Right ventricle myocardium superior (tissue), 1 donor: ENCODE measurements around the gene ZNF564. TPM values are rescaled to one million over a fixed set of nuclear protein-coding genes. Genes with fewer than 3 reads are reported as not detected.
A peak's percentile ranks its signal among the peaks of the same experiment; 100 is the strongest.
"Not testable (repeated sequence)": the region's sequence is repeated elsewhere in the genome, so short reads cannot be mapped to it uniquely, and the experiment has no call there.

ENCODE experiments used
- ATAC-seq: fragments of 200-7000 bp; cut with Tn5 transposase; one replicate; pipeline ENCODE4 v1.9.1; 2020; ENCODE audit warnings: mild to moderate bottlenecking; ENCODE audit not compliant: poor library complexity
- DNase-seq: peaks from one replicate; pipeline ENCODE4 v3.0.0-alpha.2; 2020
- intact Hi-C: fragments of 100-400 bp; cut with DNase I; formaldehyde crosslinking; loops from one replicate; pipeline ENCODE4 v1.11.2; 2022
- long read RNA-seq: library from polyadenylated mRNA; unstranded; transcript quantifications from one replicate; pipeline ENCODE4 v2.0.0, GENCODE V29; 2021
- total RNA-seq: library from RNA; stranded (reverse); fragmentation: NEBNext Ultra II Directional; extraction: Animal tissue kit (Norgen Biotek cat#: 25700); gene quantifications from one replicate; pipeline ENCODE4 v1.2.1, GENCODE V29; 2021
- donor health status: DM: no; HTN: yes; CAD: no; lungs with severe emphysema.

The ZNF564 gene
- 9.9 TPM for total RNA-seq
- long read RNA-seq, transcript ZNF564-201 (4 exons, 2,935 nt) = major isoform, 26 of 33 reads
- long read RNA-seq, transcript ZNF564-203 (5 exons, 575 nt) = minor isoform, 5 of 33 reads
- long read RNA-seq, partial matches to known transcripts = 0 of 33 reads
- long read RNA-seq, other reads (novel, unspliced or antisense) = 2 of 33 reads

DNA sequence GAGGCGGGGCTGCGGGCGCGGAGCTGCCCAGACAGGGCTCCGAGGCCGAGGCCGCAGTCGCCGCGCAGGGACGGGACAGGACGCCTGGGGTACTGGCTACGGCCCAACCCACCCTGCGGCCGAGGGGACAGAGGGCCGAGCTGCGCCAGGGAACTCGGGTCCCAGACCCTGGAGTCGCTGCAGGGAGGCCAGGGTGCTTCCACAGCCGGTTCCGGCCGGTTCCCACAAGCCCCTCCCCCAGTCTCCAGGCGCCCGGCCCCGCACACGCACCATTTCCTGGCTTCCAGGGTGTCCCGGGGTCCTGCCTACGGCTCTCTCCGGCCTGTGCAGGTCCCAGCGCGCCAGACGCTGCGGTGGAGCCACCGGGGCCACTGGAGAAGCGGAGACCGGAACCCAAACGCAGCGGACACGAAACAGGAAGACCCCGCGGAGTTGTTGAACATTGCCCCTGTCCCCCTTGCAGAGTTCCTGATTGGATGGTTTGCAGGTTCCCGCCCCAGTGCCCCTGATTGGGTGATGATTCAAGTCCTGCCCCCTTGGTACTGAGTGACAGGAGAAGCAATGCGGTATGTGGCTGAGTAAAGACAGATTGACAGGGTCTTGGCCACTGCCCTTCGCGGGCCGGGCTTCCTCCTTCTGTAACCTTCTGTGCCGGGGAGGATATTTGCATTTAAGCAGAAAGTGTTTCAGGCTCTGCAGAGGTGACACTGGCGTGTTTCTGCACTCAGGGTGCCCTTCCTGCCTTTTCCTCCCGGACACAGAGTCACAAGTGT lies at the start of gene ZNF564:
ZNF564 (minus strand) TSS at position 423 of the 773 bp plus-strand sequence; CDS start at position 273, 150 bp downstream.
- intact Hi-C loops = no loop called here
- ATAC-seq (peak; percentile 97), DNase-seq (peak; percentile 95)

DNA sequence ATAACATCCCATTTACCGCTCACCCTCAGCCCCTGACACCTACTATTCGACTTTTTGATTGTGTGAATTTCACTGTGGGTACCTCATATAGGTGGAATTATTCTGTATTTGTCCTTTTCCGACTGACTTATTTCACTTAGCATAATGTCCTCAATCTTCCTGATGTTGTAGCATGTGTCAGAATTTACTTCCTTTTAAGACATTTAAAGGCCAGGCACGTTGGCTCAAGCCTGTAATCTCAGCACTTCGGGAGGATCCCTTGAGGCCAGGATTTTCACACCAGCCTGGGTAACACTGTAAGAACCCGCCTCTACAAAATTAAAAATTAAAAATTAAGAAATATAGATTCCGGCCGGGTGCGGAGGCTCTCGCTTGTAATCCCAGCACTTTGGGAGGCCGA lies 46.3 kb upstream of the ZNF564 start:
- intact Hi-C loops = no loop called here
- ATAC-seq (no peak), DNase-seq (no peak)

DNA sequence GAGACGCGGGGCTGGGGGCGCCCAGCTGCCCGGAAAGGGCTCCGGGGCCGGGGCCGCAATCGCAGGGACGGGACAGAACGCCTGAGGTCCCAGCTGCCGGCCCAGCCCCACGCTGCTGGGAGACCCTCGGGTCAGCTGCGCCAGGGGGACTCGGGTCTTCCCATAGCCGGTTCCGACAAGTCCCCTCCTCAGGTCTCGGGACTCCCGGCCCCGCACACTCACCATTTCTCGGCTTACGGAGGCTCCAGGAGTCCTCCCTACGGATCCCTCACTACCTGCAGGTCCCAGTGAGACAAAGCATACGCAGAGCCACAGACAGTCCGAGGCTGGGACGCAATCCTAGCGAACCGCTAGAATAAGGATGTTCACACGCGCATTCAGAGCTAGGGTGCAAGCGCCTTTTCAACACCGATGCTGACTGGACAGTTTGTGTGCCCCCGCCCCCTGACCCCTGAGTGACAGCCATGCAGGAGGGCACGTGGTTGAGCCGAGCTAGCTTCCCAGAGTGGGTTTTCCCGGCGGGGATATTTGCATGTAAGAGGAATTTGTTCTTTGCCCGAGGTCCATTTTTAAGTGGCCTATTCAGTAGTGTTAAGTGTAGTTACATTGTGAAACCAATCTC lies 45.8 kb upstream of the ZNF564 start:
- DNase-seq = no peak
- intact Hi-C loops = no loop called here
- ATAC-seq = no peak

DNA sequence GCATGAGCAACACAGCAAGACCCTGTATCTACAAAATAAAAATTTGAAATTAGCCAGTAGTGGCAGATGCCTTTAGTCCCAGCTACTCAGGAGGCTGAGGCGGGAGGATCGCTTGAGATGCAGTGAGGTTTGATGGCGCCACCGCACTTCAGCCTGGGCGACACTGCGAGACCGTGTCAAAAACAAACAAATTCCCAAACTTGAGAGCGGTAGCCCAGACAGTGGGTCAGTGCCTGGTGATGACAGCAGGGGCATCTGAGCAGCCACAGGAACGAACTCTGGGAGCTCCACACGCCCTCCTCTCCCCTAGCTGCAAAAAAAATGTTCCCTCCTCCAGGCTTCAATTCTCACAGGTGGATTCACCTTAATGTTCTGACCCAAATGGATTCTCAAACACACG lies 45.2 kb upstream of the ZNF564 start:
- intact Hi-C loops = no loop called here
- ATAC-seq = no peak

DNA sequence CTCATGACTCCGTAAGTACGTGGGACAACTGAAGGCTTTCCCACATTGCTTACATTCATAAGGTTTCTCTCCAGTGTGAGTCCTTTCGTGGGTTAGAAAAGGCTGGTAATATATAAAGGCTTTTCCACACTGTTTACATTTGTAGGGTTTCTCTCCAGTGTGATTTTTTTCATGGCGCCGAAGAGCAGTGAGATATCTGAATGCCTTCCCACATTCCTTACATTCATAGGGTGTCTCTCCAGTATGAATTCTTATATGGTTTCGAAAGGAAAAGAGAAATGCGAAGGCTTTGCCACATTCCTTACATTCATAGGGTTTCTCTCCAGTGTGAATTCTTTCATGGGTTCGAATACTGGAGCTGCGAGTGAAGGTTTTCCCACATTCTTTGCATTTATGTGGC lies 29.8 kb upstream of the ZNF564 start:
- intact Hi-C loops = no loop called here
- DNase-seq (no peak), ATAC-seq (no peak)

More for the DNA sequence above, 45.2 kb upstream of the ZNF564 start:
- no peak for DNase-seq

DNA sequence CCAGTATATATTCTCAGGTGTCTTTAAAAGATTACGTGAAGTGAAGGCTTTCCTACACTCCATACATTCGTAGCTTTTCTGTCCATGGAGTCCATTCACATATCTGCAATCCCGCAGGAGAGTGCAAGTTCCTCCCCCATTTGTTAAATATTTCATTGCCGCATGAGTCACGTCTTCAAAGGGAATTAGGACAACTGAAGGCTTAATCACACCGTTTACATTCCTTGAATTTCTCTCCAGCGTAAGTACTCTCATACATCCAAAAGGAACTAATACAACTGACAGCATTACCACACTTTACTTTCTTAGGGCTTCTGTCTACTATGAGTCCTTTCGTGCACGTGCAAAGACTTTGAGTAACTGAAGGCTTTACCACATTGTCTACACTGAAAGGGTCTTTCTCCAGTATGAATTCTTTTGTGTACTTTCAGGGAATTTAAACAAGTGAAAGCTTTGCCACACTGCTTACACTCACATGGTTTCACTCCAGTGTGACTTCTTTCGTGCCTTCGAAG lies 29.0 kb upstream of the ZNF564 start:
- ATAC-seq = no peak
- intact Hi-C loops = no loop called here
- DNase-seq = no peak

DNA sequence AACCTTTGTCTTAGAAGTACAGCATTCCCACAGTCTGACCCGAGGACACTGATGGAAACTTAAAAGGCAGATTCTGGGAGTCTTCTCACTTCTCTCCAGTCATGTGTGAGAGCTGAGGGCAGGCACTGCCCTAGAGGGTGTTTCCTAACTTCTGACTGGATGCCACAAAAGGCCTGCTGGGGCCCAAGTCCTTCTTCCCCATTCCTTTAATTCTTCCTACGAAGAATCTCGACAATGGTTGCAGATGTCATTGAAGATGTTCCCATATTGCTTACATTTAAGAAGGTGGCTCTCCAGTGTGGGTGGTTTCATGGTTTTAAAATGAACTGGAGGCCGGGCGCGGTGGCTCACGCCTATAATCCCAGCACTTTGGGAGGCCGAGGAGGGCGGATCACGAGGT lies 27.4 kb upstream of the ZNF564 start:
- intact Hi-C loops = no loop called here
- no peak for ATAC-seq
- DNase-seq = no peak

DNA sequence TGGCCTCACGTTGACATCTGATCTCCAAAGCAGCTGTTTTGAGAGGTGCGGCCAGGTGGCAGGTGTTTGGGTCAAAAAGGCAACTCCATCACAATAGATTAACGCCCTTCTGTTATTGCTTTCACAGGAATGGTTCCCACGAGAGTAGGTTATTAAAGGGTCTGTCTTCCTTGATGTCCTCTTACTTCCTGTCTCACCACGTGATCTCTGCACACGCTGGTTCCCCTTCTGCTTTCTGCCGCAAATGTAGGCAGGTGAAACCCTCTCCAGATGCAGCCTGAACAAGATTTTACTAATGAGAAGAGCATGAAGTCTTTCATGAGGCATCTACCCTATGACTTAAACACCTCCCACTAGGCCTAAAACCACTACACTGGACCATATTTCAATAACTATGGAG lies 22.8 kb upstream of the ZNF564 start:
- intact Hi-C loops = no loop called here
- DNase-seq (no peak), ATAC-seq (no peak)

DNA sequence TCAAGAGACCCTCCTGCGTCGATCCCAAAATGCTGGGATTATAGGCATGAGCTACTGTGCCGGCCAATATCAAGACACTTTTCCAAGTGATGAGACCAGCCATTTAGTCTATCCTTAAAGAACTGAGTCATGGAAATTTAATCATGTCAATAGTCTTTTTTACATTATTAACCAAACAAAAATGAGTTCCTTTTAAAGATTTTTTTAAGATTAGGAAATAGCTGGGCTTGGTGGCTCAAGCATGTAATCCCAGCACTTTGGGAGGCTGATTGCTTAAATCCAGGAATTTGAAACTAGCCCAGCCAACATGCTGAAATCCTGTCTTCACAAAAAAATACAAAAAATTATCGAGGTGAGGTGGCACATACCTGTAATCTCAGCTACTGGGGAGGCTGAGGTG lies 16.7 kb upstream of the ZNF564 start:
- intact Hi-C loops = no loop called here
- DNase-seq = no peak
- ATAC-seq = no peak

DNA sequence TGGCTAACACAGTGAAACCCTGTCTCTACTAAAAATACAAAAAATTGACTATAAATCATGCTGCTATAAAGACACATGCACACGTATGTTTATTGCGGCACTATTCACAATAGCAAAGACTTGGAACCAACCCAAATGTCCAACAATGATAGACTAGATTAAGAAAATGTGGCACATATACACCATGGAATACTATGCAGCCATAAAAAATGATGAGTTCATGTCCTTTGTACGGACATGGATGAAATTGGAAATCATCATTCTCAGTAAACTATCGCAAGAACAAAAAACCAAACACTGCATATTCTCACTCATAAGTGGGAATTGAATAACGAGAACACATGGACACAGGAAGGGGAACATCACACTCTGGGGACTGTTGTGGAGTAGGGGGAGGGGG lies 15.1 kb upstream of the ZNF564 start:
- intact Hi-C loops = not testable (repeated sequence)

DNA sequence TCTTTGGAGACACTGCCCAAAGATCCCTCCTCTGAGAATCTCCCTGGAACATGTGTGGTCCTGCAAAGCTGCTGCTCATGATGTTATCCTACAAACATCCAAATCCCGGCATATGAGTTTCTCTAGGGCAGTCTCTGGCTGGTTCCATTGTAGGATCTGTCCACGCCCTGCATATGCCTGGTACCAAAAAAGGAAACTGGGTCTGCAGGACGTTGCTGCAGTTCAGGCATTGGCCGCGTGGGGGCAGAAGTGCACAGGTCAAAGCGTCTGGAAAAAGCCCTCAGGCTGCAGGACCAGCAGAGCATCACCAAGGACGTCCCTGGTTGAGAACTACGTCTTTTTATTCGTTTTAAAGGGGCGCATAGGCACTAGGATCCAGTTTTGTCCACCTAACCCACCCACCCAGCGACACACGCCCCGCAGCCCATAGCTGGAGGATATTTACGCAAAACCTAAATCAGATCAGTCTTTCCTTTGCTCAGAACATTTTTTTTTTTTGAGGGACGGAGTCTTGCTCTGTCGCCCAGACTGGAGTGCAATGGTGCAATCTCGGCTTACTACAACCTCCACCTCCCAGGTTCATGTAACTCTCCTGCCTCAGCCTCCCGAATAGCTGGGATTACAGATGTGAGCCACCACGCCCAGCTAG lies 12.9 kb upstream of the ZNF564 start:
- DNase-seq = peak; percentile 94
- ATAC-seq = peak; percentile 97
- intact Hi-C loops = no loop called here

More for the DNA sequence above, 15.1 kb upstream of the ZNF564 start:
- not testable (repeated sequence) for ATAC-seq, DNase-seq

DNA sequence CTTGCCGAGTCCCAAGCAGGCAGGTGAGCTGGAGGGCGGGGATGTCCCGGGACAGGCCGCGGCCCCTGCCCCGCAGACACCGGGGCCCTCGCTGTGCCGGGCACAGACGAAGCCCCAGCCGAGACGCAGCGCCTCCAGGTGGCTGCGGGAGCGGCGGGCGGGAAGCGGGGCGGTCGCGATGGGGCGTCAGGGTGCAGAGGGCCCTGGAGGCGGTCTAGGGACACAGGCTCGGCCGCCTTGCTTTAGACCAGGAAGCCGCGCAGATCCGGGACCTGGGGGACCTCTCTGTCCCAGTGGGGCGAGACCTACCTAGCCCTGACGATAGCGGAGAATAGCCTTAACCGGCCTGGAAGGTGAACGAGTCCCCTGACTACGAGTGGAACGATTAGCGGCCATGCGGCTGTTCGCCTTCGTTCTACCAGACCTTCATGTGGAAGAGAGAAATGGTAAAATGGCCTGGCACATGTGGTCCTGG lies 4.2 kb upstream of the ZNF564 start:
- DNase-seq = no peak

DNA sequence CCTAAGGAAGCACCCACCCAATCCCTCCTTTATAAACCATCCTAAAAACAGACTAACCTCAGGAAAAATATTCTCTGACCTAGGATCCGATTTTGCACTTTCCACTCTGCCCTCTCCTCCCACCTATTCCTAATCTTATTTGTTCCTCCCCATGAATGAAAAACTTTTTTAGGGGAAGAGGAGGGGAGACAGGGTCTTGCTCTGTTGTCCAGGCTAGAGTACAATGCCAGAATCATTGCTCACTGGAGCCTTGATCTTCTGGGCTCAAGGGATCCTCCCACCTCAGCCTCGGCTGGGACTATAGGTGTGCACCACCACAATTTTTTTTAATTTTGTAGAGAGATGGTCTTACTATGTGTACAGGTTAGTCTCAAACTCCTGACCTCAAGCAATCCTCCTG lies 4.4 kb downstream of the ZNF564 start:
- ATAC-seq = no peak
- intact Hi-C loops = no loop called here
- DNase-seq = no peak

More for the DNA sequence above, 4.2 kb upstream of the ZNF564 start:
- ATAC-seq = no peak
- intact Hi-C loops = no loop called here

DNA sequence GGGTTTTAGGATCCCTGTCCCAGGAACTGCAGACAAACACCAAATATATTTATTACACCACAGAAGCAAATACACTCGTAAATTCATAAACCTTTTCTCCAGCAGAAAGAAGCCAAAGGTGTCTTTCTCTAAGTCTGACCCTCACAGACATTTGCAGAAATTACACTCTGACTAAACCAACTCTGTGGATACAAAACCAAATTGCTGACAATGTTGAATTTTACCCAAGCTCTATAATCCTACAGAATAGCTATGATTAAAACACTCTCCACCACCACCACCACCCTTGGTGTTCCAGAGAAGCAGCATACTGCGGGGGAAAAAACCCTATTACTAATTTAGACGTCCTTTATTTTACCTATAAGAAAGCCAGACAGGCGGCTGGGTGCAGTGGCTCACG lies 5.2 kb downstream of the ZNF564 start:
- no peak for DNase-seq
- no peak for ATAC-seq
- intact Hi-C loops = no loop called here

DNA sequence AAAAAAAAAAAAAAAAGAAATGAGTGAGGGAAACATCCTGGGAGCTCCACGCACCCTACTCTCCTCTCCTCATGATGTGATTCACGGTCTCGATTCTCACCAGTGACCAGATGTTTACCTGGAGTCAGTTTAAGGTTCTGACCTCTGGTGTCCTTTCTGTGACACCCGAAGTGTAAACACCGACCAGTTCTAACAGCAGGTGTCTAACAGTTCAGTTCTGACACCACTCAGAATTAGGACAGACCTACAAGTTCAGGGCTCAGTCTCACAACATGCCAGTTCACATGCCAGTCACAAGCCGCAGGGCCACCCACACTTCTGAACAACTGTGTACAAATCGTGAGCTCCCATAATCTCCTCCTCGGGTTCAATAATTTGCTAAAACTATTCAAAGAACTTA lies 6.0 kb downstream of the ZNF564 start:
- DNase-seq (no peak), ATAC-seq (peak; percentile 22)
- intact Hi-C loops = no loop called here

DNA sequence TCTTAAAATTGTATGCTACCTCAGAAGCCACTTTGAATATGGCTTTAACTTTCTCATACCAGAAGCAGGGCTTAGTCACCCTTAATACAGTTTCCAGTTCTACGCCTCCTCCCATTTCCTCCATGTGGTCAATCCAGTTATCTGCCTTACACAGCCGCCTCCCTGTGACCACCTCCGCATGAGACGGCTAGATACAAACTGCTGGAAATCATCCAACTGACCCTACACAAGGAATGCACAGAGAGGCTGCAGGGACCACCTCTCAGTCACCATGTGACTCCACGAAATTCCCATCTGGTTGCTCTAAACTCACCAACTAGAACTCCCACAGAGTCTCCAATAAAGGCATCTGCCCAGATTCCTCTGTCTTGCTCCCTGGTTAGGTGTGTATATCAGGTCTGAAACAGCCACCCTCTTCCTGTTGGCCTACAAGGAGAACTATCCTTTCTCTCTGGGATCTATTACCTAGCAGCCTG lies 6.8 kb downstream of the ZNF564 start:
- intact Hi-C loops = no loop called here
- ATAC-seq (peak; percentile 19), DNase-seq (no peak)

DNA sequence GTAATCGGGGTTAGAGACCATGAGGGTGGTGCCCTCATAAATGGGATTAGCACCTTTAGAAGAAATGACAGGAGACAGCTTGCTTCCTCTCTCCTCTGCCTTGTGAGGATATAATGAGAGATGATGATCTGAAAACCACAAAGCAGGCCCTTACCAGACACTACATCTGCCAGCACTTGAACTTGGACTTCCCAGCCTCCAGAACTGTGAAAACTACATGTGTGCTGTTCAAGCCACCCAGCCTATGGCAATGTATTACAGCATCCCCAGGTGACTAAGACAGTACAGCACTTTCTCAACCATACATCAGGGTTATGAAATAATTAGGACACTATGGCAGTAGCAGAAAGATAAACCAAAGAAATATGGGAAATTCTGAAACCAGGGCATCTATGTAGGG lies 7.4 kb downstream of the ZNF564 start:
- intact Hi-C loops = no loop called here
- ATAC-seq = no peak
- no peak for DNase-seq

DNA sequence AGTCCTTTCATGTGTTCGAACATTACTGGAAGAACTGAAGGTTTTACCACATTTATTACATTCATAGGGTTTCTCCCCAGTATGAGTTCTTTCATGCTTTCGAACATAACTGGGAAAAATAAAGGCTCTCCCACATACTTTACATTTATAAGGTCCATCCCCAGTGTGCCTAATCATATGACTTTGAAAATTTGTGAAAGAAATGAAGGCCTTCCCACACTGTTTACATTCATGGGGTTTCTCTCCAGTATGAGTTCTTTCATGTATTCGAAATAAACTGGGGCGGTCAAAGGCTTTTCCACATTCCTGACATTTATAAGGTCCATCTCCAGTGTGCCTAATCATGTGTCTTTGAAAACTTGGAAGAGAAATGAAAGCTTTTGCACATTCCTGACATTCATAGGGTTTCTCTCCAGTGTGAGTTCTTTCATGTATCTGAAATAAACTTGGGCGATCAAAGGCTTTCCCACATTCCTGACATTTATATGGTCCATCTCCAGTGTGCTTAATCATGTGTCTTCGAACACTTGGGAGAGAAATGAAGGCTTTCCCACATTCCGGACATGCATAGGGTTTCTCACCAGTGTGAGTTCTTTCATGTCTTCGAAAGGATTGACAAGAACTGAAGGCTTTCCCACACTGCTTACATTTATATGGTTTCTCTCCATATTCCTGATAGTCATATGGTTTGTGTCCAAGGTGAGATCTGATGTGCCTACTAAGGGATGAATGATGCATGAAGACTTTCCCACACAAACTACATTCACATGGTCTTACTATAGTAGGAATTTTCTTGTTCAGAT lies 24.0 kb downstream of the ZNF564 start:
- intact Hi-C loops = no loop called here
- DNase-seq = no peak
- ATAC-seq = no peak
